ENCODE data around the gene SCN5A. TPM values are rescaled to one million over a fixed set of nuclear protein-coding genes. Genes with fewer than 3 reads are reported as not detected.

The SCN5A gene
- total and polyA plus RNA-seq, 3 donors from 2014 or later = 0.63 to 0.99 (median 0.73) TPM

- Histone ChIP-seq H3K4me1 (no peaks in the 10 kb centered on the region), H3K9me3 (no peaks in the 10 kb centered on the region), H3K36me3 (ENCODE audit: low read depth, missing control alignments) (no peaks in the 10 kb centered on the region), H3K27me3 (no peaks in the 10 kb centered on the region), H3K27ac (no peak overlapping the region), H3K4me3 (no peak overlapping the region)
- intact Hi-C loops (cut with DNase I; ENCODE audit: low total_unique reads) = no loop called here
- TF ChIP-seq POLR2A (IDR thresholded peaks at IDR 0.05) (no peak), CTCF (IDR thresholded peaks at IDR 0.05) (no peak)
- WGBS, 2 donors = 84 to 89% methylated on average over 3 of the region's 3 CpGs
- no peak for DNase-seq
Observed at GRCh38 chr3:38511546-38511945, 137.9 kb downstream of the SCN5A start.

DNA sequence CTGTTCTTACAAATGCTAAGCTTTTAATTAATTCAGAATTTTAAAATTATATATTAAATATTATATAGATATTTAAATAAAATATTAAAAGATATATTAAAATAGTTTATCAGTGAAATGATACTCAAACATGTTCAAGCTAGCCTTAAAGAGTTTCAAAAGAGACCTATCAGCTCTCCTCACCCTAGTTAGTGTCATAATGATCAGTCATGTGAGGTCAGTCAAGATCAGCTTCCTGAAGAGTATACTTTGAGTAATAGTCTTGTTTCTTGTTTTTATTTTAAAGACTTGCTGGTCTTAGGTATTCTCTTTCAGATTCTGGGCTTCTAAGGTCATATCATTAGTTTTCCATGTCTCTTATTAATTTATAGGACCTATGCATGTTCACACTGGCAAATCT is 138.9 kb downstream of the SCN5A start:
- Histone ChIP-seq H3K4me1 (no peaks in the 10 kb centered on the region), H3K36me3 (ENCODE audit: low read depth, missing control alignments) (no peaks in the 10 kb centered on the region), H3K27me3 (no peaks in the 10 kb centered on the region), H3K9me3 (no peaks in the 10 kb centered on the region), H3K4me3 (no peak overlapping the region), H3K27ac (no peak overlapping the region)
- no peak for DNase-seq
- intact Hi-C loops (cut with DNase I; ENCODE audit: low total_unique reads) = no loop called here
- TF ChIP-seq POLR2A (IDR thresholded peaks at IDR 0.05) (no peak), CTCF (IDR thresholded peaks at IDR 0.05) (no peak)

DNA sequence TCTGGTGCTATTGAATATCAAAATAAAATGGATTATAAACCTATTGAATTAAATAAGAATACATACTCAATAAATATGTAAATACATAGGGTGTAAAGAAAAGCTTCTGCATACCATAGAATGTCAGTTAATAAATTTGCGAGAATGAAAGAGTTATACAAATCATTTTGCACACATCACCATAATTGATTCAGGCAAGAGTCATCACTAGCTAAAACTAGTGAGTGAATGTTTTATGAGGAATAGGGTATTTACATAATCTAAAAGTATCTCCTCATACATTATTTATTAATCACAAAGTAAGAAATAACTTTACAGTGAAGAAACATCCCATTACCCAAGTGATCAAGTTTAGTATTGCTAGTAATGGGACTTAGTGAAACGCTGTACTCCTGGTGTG is 139.8 kb downstream of the SCN5A start:
- intact Hi-C loops (cut with DNase I; ENCODE audit: low total_unique reads) = no loop called here
- no peak overlapping the region for H3K4me3 ChIP-seq
- DNase-seq = no peak
- no peaks in the 10 kb centered on the region for H3K4me1 ChIP-seq
- TF ChIP-seq CTCF (IDR thresholded peaks at IDR 0.05) (no peak), POLR2A (IDR thresholded peaks at IDR 0.05) (no peak)
- H3K36me3 ChIP-seq (ENCODE audit: low read depth, missing control alignments) = no peaks in the 10 kb centered on the region
- H3K9me3 ChIP-seq = no peaks in the 10 kb centered on the region
- no peak overlapping the region for H3K27ac ChIP-seq
- H3K27me3 ChIP-seq = no peaks in the 10 kb centered on the region
- 87 to 90% methylated on average over 2 of the region's 2 CpGs for WGBS, 2 donors

GRCh38 chr3:38507120-38507519 is 142.4 kb downstream of the SCN5A start:
- intact Hi-C loops (cut with DNase I; ENCODE audit: low total_unique reads) = no loop called here
- no peak overlapping the region for H3K4me3 ChIP-seq
- H3K27ac ChIP-seq = no peak overlapping the region
- 89 to 95% methylated on average over 2 of the region's 2 CpGs for WGBS, 2 donors
- no peak for TF ChIP-seq POLR2A (IDR thresholded peaks at IDR 0.05)
- TF ChIP-seq CTCF (IDR thresholded peaks at IDR 0.05) = no peak
- H3K36me3 ChIP-seq (ENCODE audit: low read depth, missing control alignments) = no peaks in the 10 kb centered on the region
- no peaks in the 10 kb centered on the region for H3K9me3 ChIP-seq
- no peak for DNase-seq
- no peaks in the 10 kb centered on the region for H3K27me3 ChIP-seq
- H3K4me1 ChIP-seq = no peaks in the 10 kb centered on the region

- no peak for TF ChIP-seq CTCF (IDR thresholded peaks at IDR 0.05)
- TF ChIP-seq POLR2A (IDR thresholded peaks at IDR 0.05) = no peak
- Histone ChIP-seq H3K36me3 (ENCODE audit: low read depth, missing control alignments) (no peaks in the 10 kb centered on the region), H3K4me3 (no peak overlapping the region), H3K27ac (no peak overlapping the region), H3K9me3 (no peaks in the 10 kb centered on the region), H3K27me3 (no peaks in the 10 kb centered on the region), H3K4me1 (no peaks in the 10 kb centered on the region)
- intact Hi-C loops (cut with DNase I; ENCODE audit: low total_unique reads) = no loop called here
- WGBS, 2 donors = 63 to 82% methylated on average over 2 of the region's 2 CpGs
- DNase-seq = no peak
Observed at GRCh38 chr3:38500688-38501417, 148.6 kb downstream of the SCN5A start.
